SK-N-SH (cell line): ENCODE measurements around the gene SMOC1.

ENCODE experiments used
- EP300 ChIP-seq, 2 experiments: IDR thresholded peaks; 2 replicates each; pipeline versions ENCODE4 v1.4.0 to v1.6.1; 2012; ENCODE audit warnings: borderline replicate concordance in 1 of 2, low read depth in 1 of 2, low read length in 1 of 2
- EZH2phosphoT487 ChIP-seq: fragments of 200-600 bp; sonication (generic); IDR thresholded peaks from 2 replicates; pipeline ENCODE4 v1.6.1; 2017; ENCODE audit warnings: low read depth, mixed run types, mild to moderate bottlenecking, antibody characterized with exemption, moderate library complexity, borderline replicate concordance
- FOXM1 ChIP-seq: IDR thresholded peaks from 2 replicates; pipeline ENCODE4 v1.4.0; 2012; ENCODE audit warnings: low read depth, mild to moderate bottlenecking
- NFIC ChIP-seq: IDR thresholded peaks from 2 replicates; pipeline ENCODE4 v1.4.0; 2012; ENCODE audit warnings: borderline replicate concordance
- POLR2AphosphoS5 ChIP-seq: IDR thresholded peaks from 2 replicates; pipeline ENCODE4 v1.6.1; 2012; ENCODE audit warnings: low read depth, low read length
- TAF1 ChIP-seq: IDR thresholded peaks from 2 replicates; pipeline ENCODE4 v1.6.1; 2012; ENCODE audit warnings: low read depth, mild to moderate bottlenecking, low read length, moderate library complexity, borderline replicate concordance
- YY1 ChIP-seq: IDR thresholded peaks from 2 replicates; pipeline ENCODE4 v1.4.0; 2012; ENCODE audit warnings: low read depth, mild to moderate bottlenecking
- TF ChIP-seq, protein P1 (sequence below): fragments of 200-600 bp; sonication (generic); IDR thresholded peaks from 2 replicates; pipeline ENCODE4 v1.6.1; 2017; ENCODE audit warnings: antibody characterized with exemption, mild to moderate bottlenecking, moderate library complexity
- TF ChIP-seq, protein P2 (sequence below): IDR thresholded peaks from 2 replicates; pipeline ENCODE4 v1.4.0; 2012; ENCODE audit warnings: low read depth
- TF ChIP-seq, protein P3 (sequence below): IDR thresholded peaks from 2 replicates; pipeline ENCODE4; 2012

DNA sequence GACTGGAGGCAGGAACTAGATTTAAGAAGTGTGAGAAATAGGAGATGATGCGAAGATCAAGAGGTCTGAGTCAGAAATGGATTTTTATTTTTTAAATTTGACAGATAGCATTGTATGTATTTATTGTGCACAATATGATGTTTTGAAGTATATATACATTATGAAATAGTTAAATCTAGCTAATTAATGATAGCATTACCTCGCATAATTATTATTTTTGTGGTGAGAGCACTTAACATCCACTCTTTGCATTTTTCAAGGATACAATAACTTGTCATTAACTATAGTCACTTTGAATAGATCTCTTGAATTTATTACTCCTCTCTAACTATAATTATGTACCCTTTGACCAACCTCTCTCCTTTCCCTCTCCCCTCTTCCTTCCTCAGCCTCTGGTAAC lies 3.7 kb downstream of the SMOC1 start:
- TF ChIP-seq, protein P1, sequence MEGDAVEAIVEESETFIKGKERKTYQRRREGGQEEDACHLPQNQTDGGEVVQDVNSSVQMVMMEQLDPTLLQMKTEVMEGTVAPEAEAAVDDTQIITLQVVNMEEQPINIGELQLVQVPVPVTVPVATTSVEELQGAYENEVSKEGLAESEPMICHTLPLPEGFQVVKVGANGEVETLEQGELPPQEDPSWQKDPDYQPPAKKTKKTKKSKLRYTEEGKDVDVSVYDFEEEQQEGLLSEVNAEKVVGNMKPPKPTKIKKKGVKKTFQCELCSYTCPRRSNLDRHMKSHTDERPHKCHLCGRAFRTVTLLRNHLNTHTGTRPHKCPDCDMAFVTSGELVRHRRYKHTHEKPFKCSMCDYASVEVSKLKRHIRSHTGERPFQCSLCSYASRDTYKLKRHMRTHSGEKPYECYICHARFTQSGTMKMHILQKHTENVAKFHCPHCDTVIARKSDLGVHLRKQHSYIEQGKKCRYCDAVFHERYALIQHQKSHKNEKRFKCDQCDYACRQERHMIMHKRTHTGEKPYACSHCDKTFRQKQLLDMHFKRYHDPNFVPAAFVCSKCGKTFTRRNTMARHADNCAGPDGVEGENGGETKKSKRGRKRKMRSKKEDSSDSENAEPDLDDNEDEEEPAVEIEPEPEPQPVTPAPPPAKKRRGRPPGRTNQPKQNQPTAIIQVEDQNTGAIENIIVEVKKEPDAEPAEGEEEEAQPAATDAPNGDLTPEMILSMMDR: no peak
- no peak for TF ChIP-seq FOXM1
- TF ChIP-seq, protein P2, sequence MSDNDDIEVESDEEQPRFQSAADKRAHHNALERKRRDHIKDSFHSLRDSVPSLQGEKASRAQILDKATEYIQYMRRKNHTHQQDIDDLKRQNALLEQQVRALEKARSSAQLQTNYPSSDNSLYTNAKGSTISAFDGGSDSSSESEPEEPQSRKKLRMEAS: no peak
- TF ChIP-seq, protein P3, sequence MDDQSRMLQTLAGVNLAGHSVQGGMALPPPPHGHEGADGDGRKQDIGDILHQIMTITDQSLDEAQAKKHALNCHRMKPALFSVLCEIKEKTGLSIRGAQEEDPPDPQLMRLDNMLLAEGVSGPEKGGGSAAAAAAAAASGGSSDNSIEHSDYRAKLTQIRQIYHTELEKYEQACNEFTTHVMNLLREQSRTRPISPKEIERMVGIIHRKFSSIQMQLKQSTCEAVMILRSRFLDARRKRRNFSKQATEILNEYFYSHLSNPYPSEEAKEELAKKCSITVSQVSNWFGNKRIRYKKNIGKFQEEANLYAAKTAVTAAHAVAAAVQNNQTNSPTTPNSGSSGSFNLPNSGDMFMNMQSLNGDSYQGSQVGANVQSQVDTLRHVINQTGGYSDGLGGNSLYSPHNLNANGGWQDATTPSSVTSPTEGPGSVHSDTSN: no peak
- TF ChIP-seq POLR2AphosphoS5: no peak
- TF ChIP-seq YY1: no peak
- no peak for TF ChIP-seq TAF1
- TF ChIP-seq NFIC: no peak
- no peak for TF ChIP-seq EP300 (IDR thresholded peaks at IDR 0.05; ENCODE audit: borderline replicate concordance in 1 of 2, low read depth in 1 of 2, low read length in 1 of 2)
- no peak for TF ChIP-seq EZH2phosphoT487
